Bone marrow (tissue), 2 donors: Measurements from ENCODE around the gene TRIM59.

ENCODE experiments used
- DNase-seq, 2 donors: peaks; one replicate each; lab custom pipeline; 2025; lab: John Stamatoyannopoulos, UW

Gene TRIM59

DNA sequence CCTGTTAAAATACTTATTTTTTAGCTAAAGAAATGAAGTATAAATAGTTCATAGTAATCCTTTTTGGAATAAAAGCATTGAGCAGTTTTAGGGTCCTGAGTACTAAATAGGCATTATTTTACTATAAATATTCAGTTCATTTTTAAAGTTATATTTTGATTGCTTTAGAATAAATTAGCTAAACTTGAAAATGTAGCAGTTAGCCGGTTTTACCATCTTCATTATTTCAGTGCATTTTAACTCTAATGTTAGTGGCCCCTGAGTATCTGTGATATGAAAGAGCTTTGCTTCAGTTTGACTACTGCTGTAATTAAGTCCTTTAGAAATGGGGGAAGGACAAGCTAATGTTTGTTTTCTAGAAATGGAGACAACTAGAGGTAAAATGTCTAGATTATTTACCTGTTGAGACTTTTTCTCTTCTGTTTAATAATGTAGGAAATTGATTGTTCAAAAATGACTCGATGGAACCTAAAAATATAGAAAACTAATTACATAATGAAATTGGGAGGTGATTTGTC lies 46.5 kb downstream of the TRIM59 start:
- no peak for DNase-seq

DNA sequence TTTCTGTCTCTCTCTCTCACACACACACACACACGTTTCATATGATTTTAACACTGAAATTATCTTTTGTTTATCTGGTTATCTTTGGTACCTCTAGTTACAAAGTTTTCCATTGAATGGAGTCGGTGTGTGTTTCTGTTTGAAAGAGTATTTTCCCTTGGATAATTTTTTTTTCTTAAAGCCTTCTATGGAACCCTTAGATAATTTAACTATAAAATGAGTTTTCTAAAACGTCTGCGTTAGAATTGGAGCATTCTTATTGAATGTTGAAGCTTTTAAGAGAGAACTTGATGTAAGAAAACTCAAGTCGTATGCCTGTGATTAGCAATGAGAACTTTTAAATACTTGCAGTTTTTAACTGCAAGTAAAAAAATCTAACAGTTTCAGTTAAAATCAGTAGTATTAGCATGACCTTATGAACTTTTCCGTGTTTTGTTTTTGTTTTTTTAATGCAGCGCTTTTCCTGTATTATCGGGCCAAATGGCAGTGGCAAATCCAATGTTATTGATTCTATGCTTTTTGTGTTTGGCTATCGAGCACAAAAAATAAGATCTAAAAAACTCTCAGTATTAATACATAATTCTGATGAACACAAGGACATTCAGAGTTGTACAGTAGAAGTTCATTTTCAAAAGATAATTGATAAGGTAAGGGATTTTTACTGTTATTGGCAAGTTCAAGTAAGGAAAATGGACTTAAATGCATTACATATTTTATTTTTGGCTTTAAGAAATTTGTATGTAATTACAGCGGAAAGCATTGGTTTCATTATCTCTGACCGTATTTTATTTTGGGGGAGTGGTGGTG lies 47.2 kb downstream of the TRIM59 start:
- no peak for DNase-seq

GRCh38 chr3:160401291-160402095 lies 48.1 kb downstream of the TRIM59 start:
- peak in 1 of 2 donors; percentile 50 for DNase-seq

- DNase-seq = peak in 1 of 2 donors; percentile 30
These were observed 48.9 kb downstream of the TRIM59 start for GRCh38 chr3:160400702-160401150.

DNA sequence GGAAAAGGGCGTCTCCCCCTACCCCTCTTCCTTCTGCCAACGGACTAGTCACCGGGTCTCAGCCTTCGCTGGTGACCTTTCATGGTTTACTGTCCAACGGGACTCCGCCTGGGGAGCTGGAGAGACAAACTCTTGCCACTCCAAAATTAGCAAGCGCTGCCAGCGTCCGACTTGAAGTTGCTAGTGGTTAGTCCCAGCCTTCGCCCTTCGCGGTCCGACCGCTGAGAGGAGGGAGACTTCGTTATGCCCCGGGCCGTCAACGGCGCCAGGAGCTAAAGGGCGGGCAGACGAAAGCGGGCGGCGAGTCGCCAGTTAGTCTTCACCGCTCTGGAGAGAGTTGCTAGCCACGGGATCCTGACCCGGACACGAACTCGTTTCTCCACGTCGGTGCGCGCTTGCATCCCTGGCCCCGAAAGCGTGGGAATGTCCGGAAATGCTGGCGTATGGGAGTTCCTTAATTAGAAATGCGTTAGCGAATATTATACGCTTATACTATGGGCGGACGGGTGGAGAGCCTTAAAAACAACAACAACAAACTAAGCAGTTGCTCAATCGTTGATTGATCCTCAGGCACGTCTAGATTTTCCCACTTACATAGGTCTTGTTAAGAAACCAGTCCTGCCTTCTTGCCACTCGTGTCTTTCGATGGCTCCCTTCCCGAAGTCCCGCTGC lies 49.4 kb downstream of the TRIM59 start:
- DNase-seq = peak in 1 of 2 donors; percentile 63

DNA sequence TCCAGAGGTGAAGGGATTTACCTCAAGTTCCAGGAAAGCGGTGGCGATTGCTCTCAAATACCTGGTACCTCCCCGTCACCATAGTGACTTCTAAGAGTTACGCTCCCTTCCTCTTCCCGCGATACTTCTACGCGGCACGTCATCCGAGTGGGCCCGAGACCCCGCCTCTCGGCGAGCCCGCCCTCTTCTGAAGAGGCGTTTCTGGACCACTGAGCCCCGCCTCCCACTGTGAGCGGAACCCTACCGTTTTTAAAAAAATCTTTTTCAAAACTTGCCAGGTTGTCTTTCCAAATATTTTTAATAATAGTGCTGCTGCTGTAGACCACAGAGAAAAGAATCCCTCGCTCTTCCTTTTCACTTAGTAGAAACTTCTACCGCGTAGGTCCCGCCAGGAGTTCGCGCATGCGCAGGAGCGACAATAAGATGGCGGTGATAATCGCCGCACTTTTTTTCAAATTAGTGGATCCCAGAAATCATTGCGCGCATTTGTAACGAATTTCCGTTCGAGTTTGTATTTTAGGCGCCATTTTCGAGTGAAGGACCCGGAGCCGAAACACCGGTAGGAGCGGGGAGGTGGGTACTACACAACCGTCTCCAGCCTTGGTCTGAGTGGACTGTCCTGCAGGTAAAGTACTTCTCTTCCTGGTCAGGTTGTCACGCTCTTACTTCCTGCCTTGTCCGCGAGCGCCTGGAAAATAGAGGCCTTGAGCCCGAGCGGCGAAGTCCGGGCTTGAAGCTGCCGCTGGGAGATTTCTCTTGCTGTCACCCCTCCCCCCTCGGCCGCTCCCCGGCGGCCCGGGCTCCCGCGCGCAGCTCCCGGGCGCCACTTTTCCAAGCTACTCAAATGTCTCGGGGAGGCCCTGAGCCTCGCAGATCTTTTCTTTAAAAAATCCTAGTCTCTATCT lies 50.2 kb downstream of the TRIM59 start, which contains the start of the genes IFT80 and SMC4:
IFT80 (minus strand) TSS at position 101 of the 905 bp plus-strand sequence. CDS start 14,625 bp downstream, outside the sequence.
SMC4 (plus strand) TSS at position 526 of the 905 bp plus-strand sequence. CDS start 1,177 bp downstream, outside the sequence.
- peak; percentile 81 to 96 for DNase-seq

DNA sequence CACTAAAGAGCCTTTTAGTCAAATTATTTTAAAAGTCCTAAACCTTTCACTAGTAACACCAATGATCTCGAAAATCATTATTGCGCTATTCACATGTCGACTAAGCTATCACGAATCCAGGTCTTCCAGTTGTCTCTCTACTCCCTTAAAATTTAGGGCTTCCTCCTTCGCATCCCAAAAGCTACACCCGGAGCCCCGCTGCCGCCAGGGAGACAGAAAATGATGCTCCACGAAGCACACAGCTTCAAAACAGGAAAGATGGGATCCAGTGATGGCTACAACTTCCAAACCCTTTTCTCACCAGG lies 50.8 kb downstream of the TRIM59 start:
- DNase-seq = no peak

DNA sequence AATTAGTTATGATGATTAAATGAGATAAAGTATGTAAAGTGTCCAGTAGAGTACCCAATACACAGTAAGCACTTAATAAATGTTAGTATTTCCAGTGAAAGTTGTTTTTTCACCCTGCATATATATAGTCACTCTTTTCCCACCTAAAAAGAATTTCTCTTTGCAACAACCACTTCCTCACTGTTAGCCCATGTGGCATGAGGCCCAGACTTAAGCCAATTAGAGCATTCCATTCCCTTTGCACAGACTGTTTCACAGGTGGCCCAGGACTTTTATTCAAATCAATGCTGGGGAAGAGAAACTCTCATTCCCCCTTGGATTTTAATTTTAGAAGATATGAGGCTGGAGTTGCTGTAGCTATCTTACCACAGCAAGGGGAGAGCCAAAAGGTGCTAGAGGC lies 54.3 kb downstream of the TRIM59 start:
- no peak for DNase-seq

DNA sequence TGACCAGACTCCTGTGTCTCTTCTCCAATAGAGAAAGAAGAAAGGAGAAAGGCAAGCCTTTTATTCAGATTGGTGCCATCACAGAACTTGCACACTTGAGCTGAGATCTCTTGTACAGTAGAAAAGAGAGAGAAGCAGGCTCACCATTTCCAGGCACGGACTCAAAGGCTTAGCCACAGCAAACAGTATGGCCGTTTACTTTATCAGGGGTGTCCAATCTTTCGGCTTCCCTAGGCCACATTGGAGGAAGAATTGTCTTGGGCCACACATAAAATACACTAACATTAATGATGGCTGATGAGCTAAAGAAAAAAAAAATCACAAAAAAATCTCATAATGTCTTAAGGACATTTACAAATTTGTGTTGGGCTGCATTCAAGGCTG lies 55.6 kb downstream of the TRIM59 start:
- DNase-seq = no peak

DNA sequence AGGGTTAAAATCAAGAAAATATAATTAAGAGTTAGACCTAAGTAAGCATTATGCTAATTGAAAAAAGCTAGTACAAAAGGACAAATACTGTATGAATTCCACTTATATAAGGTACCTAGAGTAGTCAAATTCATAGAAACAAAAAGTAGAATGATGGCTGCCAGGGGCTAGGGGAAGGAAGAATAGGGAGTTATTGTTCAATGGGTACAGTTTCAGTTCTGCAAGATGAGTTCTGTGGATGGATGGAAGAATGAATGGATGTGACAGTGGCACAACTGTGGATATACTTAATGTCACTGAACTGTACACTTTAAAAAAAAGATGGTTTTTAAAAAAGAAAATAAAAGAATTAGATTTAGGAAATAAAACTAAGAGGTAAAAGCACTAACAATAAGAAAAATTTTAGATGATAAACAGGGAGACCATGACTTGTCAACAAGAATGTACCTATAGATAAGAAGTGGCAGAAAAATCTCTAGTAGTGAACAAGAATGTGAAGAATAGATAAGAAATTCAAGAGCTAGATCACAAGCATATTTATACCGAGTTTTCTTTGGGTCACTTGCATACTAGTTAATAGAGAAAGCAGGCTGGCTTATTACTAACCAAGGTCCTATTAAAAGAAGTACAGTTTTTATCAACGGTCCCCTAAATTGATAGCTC lies 56.1 kb downstream of the TRIM59 start:
- DNase-seq = no peak

- no peak for DNase-seq
These were observed 56.8 kb downstream of the TRIM59 start for GRCh38 chr3:160392798-160393197.

DNA sequence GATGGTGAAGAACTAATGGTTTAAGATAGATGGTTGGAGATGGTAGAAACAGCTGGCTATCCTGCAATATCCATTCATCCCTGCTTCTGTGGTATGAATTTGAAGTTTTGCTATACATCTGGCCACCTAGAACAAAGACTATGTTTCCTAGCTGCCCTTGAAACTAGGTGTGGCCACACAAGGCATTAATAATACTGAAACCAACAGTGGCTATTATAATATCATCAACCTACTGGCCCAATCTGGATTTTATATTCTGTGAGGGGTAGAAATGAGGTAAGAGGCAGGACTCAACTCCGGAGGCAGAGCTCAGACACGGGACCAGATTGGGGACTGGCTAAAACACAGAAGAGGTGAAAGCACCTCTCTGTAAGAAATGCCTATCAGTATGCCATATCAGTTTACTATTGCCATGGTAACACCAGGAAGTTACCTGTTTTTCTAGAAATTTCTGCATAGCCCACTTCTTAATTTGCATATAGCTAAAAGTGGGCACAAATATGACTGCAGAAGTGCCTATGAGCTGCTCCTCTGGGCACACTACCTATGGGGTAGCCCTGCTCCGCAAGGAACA lies 58.9 kb downstream of the TRIM59 start:
- no peak for DNase-seq
